Activated naive CD4-positive, alpha-beta T cell treated with anti-CD3 and anti-CD28 coated beads, Interleukin-2, amount 50 U/mL, for 24 hours (primary cell): ENCODE measurements around the gene AIDA.

ENCODE experiments used
- H3K27ac Mint-ChIP-seq: one replicate; pipeline ENCODE4 v1.8.0; 2021; ENCODE audit warnings: mild to moderate bottlenecking, mixed read lengths
- H3K27me3 Mint-ChIP-seq: one replicate; pipeline ENCODE4 v1.8.0; 2021; ENCODE audit warnings: mixed read lengths
- H3K36me3 Mint-ChIP-seq: one replicate; pipeline ENCODE4 v1.8.0; 2021; ENCODE audit warnings: mixed read lengths
- H3K4me1 Mint-ChIP-seq: one replicate; pipeline ENCODE4 v1.8.0; 2021; ENCODE audit warnings: mixed read lengths
- H3K4me3 Mint-ChIP-seq: one replicate; pipeline ENCODE4 v1.8.0; 2021; ENCODE audit warnings: mild to moderate bottlenecking, mixed read lengths
- H3K9me3 Mint-ChIP-seq: one replicate; pipeline ENCODE4 v1.8.0; 2021; ENCODE audit warnings: mixed read lengths

Gene AIDA

GRCh38 chr1:222641269-222641948 lies 70.9 kb downstream of the AIDA start:
- H3K9me3 Mint-ChIP-seq: no peaks in the 10 kb centered on the region
- H3K36me3 Mint-ChIP-seq: peaks cover 9% of the 10 kb centered on the region
- H3K4me3 Mint-ChIP-seq: no peak overlapping the region
- no peak overlapping the region for H3K27ac Mint-ChIP-seq
- H3K4me1 Mint-ChIP-seq: peaks cover 30% of the 10 kb centered on the region
- H3K27me3 Mint-ChIP-seq: no peaks in the 10 kb centered on the region

GRCh38 chr1:222634180-222635013 lies 77.9 kb downstream of the AIDA start:
- Mint-ChIP-seq H3K4me3 (no peak overlapping the region), H3K27ac (no peak overlapping the region), H3K27me3 (no peaks in the 10 kb centered on the region), H3K4me1 (peaks cover 5% of the 10 kb centered on the region), H3K9me3 (no peaks in the 10 kb centered on the region), H3K36me3 (peaks cover 18% of the 10 kb centered on the region)

GRCh38 chr1:222632749-222633148 lies 79.5 kb downstream of the AIDA start:
- Mint-ChIP-seq H3K27ac (no peak overlapping the region), H3K4me3 (no peak overlapping the region), H3K27me3 (no peaks in the 10 kb centered on the region), H3K36me3 (peaks cover 16% of the 10 kb centered on the region), H3K4me1 (peaks cover 5% of the 10 kb centered on the region), H3K9me3 (no peaks in the 10 kb centered on the region)

- Mint-ChIP-seq H3K9me3 (no peaks in the 10 kb centered on the region), H3K4me1 (peaks cover 5% of the 10 kb centered on the region), H3K4me3 (no peak overlapping the region), H3K27me3 (no peaks in the 10 kb centered on the region), H3K27ac (no peak overlapping the region), H3K36me3 (peaks cover 16% of the 10 kb centered on the region)
These were observed 80.6 kb downstream of the AIDA start for GRCh38 chr1:222631611-222632208.

- Mint-ChIP-seq H3K9me3 (no peaks in the 10 kb centered on the region), H3K27ac (no peak overlapping the region), H3K4me1 (peaks cover 5% of the 10 kb centered on the region), H3K36me3 (peaks cover 19% of the 10 kb centered on the region), H3K27me3 (no peaks in the 10 kb centered on the region), H3K4me3 (no peak overlapping the region)
These were observed 82.3 kb downstream of the AIDA start for GRCh38 chr1:222629921-222630535.

- no peaks in the 10 kb centered on the region for H3K9me3 Mint-ChIP-seq
- no peak overlapping the region for H3K4me3 Mint-ChIP-seq
These were observed 85.1 kb downstream of the AIDA start for GRCh38 chr1:222627232-222627631.

GRCh38 chr1:222624214-222624613 lies 88.1 kb downstream of the AIDA start:
- Mint-ChIP-seq H3K4me1 (peaks cover 26% of the 10 kb centered on the region), H3K27me3 (no peaks in the 10 kb centered on the region), H3K27ac (no peak overlapping the region), H3K36me3 (peaks cover 23% of the 10 kb centered on the region), H3K4me3 (no peak overlapping the region), H3K9me3 (no peaks in the 10 kb centered on the region)

More at GRCh38 chr1:222627232-222627631, 85.1 kb downstream of the AIDA start:
- Mint-ChIP-seq H3K27me3 (no peaks in the 10 kb centered on the region), H3K27ac (no peak overlapping the region), H3K36me3 (peaks cover 24% of the 10 kb centered on the region), H3K4me1 (peaks cover 3% of the 10 kb centered on the region)

GRCh38 chr1:222623458-222623857 lies 88.8 kb downstream of the AIDA start:
- Mint-ChIP-seq H3K36me3 (peaks cover 23% of the 10 kb centered on the region), H3K27ac (no peak overlapping the region), H3K4me3 (no peak overlapping the region), H3K27me3 (no peaks in the 10 kb centered on the region), H3K4me1 (peaks cover 30% of the 10 kb centered on the region), H3K9me3 (no peaks in the 10 kb centered on the region)

- no peaks in the 10 kb centered on the region for H3K9me3 Mint-ChIP-seq
- peaks cover 30% of the 10 kb centered on the region for H3K4me1 Mint-ChIP-seq
- H3K4me3 Mint-ChIP-seq: no peak overlapping the region
- no peaks in the 10 kb centered on the region for H3K27me3 Mint-ChIP-seq
- no peak overlapping the region for H3K27ac Mint-ChIP-seq
- H3K36me3 Mint-ChIP-seq: peaks cover 20% of the 10 kb centered on the region
These were observed 89.5 kb downstream of the AIDA start for GRCh38 chr1:222622765-222623164.

GRCh38 chr1:222620566-222620965 lies 91.7 kb downstream of the AIDA start:
- H3K9me3 Mint-ChIP-seq: no peaks in the 10 kb centered on the region
- H3K4me1 Mint-ChIP-seq: peaks cover 30% of the 10 kb centered on the region
- H3K27ac Mint-ChIP-seq: no peak overlapping the region
- no peak overlapping the region for H3K4me3 Mint-ChIP-seq
- peaks cover 14% of the 10 kb centered on the region for H3K36me3 Mint-ChIP-seq
- no peaks in the 10 kb centered on the region for H3K27me3 Mint-ChIP-seq

- Mint-ChIP-seq H3K27ac (peak overlapping the region; percentile 66), H3K36me3 (peaks cover 14% of the 10 kb centered on the region)
These were observed 93.3 kb downstream of the AIDA start for GRCh38 chr1:222618880-222619596.

More at GRCh38 chr1:222618880-222619596, 93.3 kb downstream of the AIDA start:
- Mint-ChIP-seq H3K27me3 (peaks cover 3% of the 10 kb centered on the region), H3K4me1 (peaks cover 30% of the 10 kb centered on the region), H3K9me3 (no peaks in the 10 kb centered on the region), H3K4me3 (peak overlapping the region; percentile 86)
